Nephron (organoid): ENCODE data around the gene NFATC2.

Experiments
- H3K27ac Mint-ChIP-seq, 3 experiments: 2 replicates each; pipeline ENCODE4 v1.8.0; 2020; ENCODE audit warnings: mixed read lengths in 3 of 3, mild to moderate bottlenecking in 2 of 3, moderate library complexity in 1 of 3
- H3K27me3 Mint-ChIP-seq: 2 replicates; pipeline ENCODE4 v1.8.0; 2021; ENCODE audit warnings: low read depth, mild to moderate bottlenecking, moderate library complexity, mixed read lengths
- H3K36me3 Mint-ChIP-seq: 2 replicates; pipeline ENCODE4 v1.8.0; 2020; ENCODE audit warnings: low read depth, mixed read lengths
- H3K4me1 Mint-ChIP-seq: 2 replicates; pipeline ENCODE4 v1.8.0; 2020; ENCODE audit warnings: mixed read lengths
- H3K4me3 Mint-ChIP-seq, 3 experiments: 2 replicates each; pipeline ENCODE4 v1.8.0; 2020; ENCODE audit warnings: mild to moderate bottlenecking in 3 of 3, mixed read lengths in 3 of 3, moderate library complexity in 2 of 3
- H3K9me3 Mint-ChIP-seq: 2 replicates; pipeline ENCODE4 v1.8.0; 2020; ENCODE audit warnings: mixed read lengths
- TF ChIP-seq, protein P1 (sequence below), 3 experiments: fragments of 200-600 bp; sonication (generic); IDR thresholded peaks; one replicate each; pipeline ENCODE4 v1.5.0; 2021; ENCODE audit warnings: antibody characterized with exemption in 3 of 3; ENCODE audit not compliant: unreplicated experiment in 3 of 3

NFATC2 gene

DNA sequence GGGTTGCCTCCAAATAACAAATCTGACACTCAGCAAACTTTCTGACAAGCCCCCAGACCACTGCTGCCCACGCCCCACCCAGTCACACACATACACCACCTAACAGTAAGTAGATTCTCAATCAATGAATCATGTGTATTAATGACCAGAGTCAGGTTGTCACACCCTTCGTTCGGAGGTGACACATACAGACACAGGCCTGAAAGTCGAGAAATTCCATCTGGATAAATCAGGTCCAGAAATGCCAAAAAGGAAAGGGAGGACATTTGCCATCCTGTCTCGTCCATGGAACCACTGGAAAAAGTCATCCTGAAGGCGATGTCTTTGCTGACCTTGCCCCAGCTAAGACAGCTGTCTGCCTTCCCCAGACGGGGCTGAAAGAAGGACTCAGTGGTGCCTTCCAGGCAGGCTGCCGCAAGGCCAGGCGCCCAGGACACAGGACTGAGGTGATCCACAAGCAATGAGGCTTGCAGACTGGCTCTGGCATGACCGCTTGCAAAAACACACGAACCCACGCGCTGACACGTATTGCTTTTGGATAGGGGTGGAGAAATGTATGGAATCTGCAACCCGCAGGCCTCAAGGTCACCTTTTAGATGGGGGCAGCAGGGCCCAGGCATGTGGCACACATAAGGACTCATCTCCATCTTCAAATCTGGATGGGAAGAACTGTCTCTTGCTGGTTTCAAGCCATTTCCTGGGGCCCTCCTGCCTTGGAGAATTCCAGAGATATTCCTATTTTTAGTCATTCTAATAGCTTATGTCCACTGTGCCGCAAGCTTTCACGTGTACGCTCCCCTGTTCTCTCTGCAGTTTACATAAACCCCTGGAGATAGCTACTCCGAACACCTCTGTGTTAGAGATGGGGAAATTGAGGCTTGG lies 9.0 kb downstream of the NFATC2 start:
- Mint-ChIP-seq H3K27ac (no peak overlapping the region), H3K9me3 (peaks cover 3% of the 10 kb centered on the region), H3K4me3 (no peak overlapping the region), H3K36me3 (no peaks in the 10 kb centered on the region), H3K4me1 (peaks cover 45% of the 10 kb centered on the region), H3K27me3 (peaks cover 19% of the 10 kb centered on the region)
- TF ChIP-seq, protein P1, sequence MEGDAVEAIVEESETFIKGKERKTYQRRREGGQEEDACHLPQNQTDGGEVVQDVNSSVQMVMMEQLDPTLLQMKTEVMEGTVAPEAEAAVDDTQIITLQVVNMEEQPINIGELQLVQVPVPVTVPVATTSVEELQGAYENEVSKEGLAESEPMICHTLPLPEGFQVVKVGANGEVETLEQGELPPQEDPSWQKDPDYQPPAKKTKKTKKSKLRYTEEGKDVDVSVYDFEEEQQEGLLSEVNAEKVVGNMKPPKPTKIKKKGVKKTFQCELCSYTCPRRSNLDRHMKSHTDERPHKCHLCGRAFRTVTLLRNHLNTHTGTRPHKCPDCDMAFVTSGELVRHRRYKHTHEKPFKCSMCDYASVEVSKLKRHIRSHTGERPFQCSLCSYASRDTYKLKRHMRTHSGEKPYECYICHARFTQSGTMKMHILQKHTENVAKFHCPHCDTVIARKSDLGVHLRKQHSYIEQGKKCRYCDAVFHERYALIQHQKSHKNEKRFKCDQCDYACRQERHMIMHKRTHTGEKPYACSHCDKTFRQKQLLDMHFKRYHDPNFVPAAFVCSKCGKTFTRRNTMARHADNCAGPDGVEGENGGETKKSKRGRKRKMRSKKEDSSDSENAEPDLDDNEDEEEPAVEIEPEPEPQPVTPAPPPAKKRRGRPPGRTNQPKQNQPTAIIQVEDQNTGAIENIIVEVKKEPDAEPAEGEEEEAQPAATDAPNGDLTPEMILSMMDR (IDR thresholded peaks at IDR 0.05; ENCODE audit: unreplicated experiment in 3 of 3) = no peak

DNA sequence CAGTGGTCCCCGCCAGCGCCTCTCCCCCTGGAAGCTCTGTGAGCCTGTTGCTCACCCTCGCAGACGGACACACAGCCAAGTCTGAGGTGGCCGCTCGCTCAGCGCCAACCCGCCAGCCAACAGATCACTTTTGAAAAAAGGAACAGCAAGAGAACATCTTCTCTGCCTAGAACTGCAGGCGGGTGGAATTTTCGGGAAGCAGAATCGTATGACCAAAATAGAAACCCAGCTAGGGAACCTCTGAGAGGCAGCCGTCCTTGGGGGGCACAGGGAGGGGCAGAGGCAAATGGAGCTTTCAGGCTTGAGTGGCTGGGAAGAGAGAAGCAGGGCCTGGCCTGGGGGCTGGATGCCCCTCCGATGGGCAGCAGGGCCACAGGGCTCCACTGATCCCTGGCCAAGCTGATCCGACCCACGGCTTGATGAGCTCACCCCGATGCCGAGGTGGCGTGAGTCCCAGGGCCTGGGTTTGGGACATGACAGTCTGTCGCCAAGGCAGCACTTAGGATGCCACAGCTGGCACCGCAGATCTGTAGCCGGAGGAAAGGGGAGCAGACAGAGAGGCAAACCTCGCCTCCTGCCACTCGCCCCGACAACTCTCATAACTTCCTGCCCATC lies 9.8 kb downstream of the NFATC2 start:
- Mint-ChIP-seq H3K36me3 (no peaks in the 10 kb centered on the region), H3K27me3 (peaks cover 19% of the 10 kb centered on the region), H3K4me1 (peaks cover 51% of the 10 kb centered on the region), H3K9me3 (no peaks in the 10 kb centered on the region), H3K4me3 (no peak overlapping the region), H3K27ac (no peak overlapping the region)
- TF ChIP-seq, protein P1 (IDR thresholded peaks at IDR 0.05; ENCODE audit: unreplicated experiment in 3 of 3) = no peak

DNA sequence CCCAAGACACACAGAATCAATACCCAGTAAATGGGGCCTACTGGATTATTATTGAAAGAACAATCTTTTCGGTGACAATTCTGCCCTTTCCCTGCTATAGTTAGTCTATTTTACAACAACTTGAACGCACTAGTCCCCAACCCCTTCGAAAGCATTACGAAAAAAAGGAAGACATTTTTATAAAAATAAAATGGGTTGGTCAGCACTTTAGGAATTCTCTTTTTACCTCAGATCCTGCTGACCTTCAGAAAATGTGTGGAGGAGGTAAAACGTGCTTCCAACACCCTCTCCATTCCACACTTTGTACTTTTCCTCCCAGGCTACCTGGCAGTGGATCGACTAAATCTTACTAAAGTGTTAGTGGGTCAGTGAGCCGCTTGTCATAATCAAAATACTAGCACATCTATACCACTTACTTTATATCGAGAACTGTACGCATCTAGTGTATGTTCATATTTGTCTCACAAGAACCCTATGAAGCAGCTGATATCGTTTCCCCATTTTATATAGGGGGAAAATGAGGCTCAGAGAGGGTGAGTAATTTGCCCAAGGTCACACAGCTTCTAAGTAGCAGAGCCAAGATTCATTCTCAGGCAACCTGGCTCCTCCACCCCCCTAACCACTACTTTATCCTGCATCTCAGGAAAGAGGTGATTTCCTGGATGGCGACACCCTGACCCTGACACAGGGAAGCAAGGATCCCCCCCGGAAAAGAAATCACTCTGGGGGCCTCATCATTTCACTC lies 10.6 kb downstream of the NFATC2 start:
- peaks cover 50% of the 10 kb centered on the region for H3K4me1 Mint-ChIP-seq
- no peaks in the 10 kb centered on the region for H3K36me3 Mint-ChIP-seq
- H3K9me3 Mint-ChIP-seq = no peaks in the 10 kb centered on the region
- no peak overlapping the region for H3K27ac Mint-ChIP-seq
- H3K27me3 Mint-ChIP-seq = peaks cover 19% of the 10 kb centered on the region
- no peak overlapping the region for H3K4me3 Mint-ChIP-seq
- TF ChIP-seq, protein P1 (IDR thresholded peaks at IDR 0.05; ENCODE audit: unreplicated experiment in 3 of 3) = no peak

DNA sequence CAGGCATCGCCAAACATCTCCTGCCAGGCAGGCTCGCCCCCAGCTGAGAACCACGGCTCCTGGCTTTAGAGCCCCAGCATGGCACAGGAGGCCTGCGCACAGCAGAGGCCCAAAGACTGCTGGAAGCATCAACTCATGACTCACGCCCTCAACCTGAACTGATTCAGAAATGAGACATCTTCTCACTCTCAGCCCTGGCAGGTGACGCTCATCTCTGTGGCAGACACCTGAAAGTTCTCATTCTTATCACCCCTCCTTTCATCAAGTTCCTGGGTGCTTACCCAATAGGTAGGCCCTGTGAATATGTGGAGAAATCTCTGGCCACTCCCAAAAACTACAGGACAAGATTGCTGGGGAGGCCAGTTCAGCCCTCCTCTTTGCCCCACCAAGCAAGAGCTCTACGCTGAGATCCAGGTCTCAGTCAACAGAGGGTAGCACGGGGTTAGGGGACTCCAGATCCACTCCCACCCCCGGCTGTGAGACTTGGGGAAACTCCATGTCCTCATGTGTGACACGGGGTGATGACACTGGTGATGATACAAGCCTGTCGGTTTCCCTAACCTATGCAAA lies 11.3 kb downstream of the NFATC2 start:
- Mint-ChIP-seq H3K27ac (no peak overlapping the region), H3K27me3 (peaks cover 15% of the 10 kb centered on the region), H3K4me3 (no peak overlapping the region), H3K4me1 (peaks cover 44% of the 10 kb centered on the region), H3K36me3 (no peaks in the 10 kb centered on the region), H3K9me3 (no peaks in the 10 kb centered on the region)
- TF ChIP-seq, protein P1 (IDR thresholded peaks at IDR 0.05; ENCODE audit: unreplicated experiment in 3 of 3) = no peak

DNA sequence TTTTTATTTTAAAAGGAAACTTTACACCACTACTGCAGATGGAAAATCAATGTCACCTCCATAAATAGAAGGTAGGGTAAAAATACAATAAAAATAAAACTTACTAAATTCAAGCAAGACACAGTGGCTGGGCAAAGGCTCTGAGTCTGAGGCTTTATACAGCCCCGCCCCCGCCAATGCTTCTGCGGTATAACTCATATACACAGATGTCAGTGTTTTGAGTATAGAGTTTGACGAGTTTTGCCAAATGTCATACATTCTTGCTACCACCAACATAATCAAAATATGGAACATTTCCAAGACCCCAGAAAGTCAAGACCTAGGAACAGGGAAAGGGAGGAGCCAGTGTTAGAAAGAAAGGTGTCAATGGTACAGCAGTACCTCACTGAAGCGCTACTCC lies 12.8 kb downstream of the NFATC2 start:
- peaks cover 38% of the 10 kb centered on the region for H3K4me1 Mint-ChIP-seq
- H3K36me3 Mint-ChIP-seq = no peaks in the 10 kb centered on the region
- no peak overlapping the region for H3K4me3 Mint-ChIP-seq
- TF ChIP-seq, protein P1 (IDR thresholded peaks at IDR 0.05; ENCODE audit: unreplicated experiment in 3 of 3) = no peak
- no peak overlapping the region for H3K27ac Mint-ChIP-seq
- no peaks in the 10 kb centered on the region for H3K9me3 Mint-ChIP-seq
- peaks cover 3% of the 10 kb centered on the region for H3K27me3 Mint-ChIP-seq
